Mucosa of stomach (tissue), 1 donor: ENCODE data around the gene PPP2R1B.

Source experiments
- H3K27me3 ChIP-seq: one replicate; pipeline ENCODE4 v1.7.0; 2013; ENCODE audit warnings: mild to moderate bottlenecking, low read length; ENCODE audit not compliant: control insufficient read depth, insufficient read depth
- H3K36me3 ChIP-seq: one replicate; pipeline ENCODE4 v1.7.0; 2013; ENCODE audit warnings: low read length; ENCODE audit not compliant: control insufficient read depth, insufficient read depth
- H3K4me1 ChIP-seq: one replicate; pipeline ENCODE4 v1.7.0; 2013; ENCODE audit warnings: mild to moderate bottlenecking, low read length; ENCODE audit not compliant: control insufficient read depth, insufficient read depth
- H3K4me3 ChIP-seq: one replicate; pipeline ENCODE4 v1.7.0; 2013; ENCODE audit warnings: low read length
- H3K9ac ChIP-seq: one replicate; pipeline ENCODE4 v1.7.0; 2013; ENCODE audit warnings: mild to moderate bottlenecking, low read length, moderate library complexity
- H3K9me3 ChIP-seq: one replicate; pipeline ENCODE4 v1.7.0; 2013; ENCODE audit warnings: mild to moderate bottlenecking, low read length, moderate library complexity; ENCODE audit not compliant: control insufficient read depth
- donor health status: Pancreatic carcinoma.

PPP2R1B gene

DNA sequence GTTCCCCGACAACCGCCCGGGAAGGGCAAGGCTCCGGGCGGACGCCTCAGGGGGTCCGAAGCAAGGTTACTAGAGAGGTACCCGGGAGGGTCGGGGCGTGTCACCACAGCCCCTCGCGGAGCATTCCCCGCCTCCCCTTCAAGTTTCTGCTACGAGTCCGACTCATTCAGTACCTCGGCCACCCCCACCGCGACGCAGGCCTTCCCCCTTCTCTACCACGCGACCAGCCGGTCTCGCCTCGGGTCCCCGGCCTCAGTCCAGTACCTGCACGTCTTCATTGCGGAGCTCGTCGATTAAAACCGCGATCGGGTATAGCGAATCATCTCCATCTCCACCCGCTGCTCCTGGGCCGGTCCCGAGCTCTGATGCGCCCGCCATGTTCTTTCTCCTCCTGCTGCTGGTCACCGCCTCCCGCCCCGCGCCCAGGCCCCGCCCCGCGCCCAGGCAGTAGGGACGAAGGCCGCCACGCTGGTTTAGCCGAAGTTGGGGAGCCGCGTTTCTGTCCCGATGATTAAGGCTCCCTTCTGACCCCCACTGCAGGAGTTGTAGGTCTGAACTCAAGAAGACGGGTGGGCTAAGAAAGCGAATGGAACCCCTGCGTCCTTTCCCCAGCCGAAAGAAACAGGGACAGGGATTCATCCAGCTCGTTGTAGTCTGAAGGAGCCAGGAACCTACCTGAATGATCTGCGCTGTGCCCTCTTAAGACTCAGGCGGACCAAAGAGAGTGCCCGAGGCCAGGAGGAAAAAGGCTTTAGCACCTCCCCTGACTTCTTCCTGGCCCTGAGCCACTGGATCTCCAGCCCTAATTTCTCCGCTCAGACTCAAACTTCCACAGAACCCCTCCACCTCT, at the start of gene PPP2R1B:
TSS of gene PPP2R1B (minus strand) at position 406 of the 850 bp plus-strand sequence. CDS start at position 378, 28 bp downstream.
- Histone ChIP-seq H3K36me3 (no peaks in the 10 kb centered on the region), H3K4me1 (peaks cover 14% of the 10 kb centered on the region), H3K9ac (peak within 1 kb of the TSS; percentile 86), H3K27me3 (no peaks in the 10 kb centered on the region), H3K9me3 (no peaks in the 10 kb centered on the region), H3K4me3 (peak within 1 kb of the TSS; percentile 91)

DNA sequence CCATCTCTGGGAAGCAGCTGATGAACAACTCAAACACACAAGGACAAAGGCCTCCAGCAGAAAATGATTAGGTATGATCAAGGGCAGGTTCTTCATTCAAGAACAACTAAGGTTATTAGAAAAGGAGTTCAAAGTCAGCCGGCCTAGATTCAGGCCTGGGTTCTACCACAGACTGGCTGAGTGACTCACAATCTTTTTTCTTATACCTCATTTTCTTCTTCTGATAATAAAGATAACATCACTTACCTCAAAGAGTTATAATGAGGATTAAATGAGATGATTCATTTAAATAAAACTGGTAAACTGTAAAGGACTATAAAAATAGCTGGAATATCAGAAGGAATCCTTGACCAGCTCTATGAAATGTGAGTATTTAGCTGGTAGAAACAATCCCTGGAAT, 49.3 kb upstream of the PPP2R1B start:
- H3K36me3 ChIP-seq, result no peaks in the 10 kb centered on the region
- H3K4me1 ChIP-seq, result peaks cover 9% of the 10 kb centered on the region
- no peaks in the 10 kb centered on the region for H3K9me3 ChIP-seq
- no peaks in the 10 kb centered on the region for H3K27me3 ChIP-seq
- H3K4me3 ChIP-seq, result no peak overlapping the region
- no peak overlapping the region for H3K9ac ChIP-seq

DNA sequence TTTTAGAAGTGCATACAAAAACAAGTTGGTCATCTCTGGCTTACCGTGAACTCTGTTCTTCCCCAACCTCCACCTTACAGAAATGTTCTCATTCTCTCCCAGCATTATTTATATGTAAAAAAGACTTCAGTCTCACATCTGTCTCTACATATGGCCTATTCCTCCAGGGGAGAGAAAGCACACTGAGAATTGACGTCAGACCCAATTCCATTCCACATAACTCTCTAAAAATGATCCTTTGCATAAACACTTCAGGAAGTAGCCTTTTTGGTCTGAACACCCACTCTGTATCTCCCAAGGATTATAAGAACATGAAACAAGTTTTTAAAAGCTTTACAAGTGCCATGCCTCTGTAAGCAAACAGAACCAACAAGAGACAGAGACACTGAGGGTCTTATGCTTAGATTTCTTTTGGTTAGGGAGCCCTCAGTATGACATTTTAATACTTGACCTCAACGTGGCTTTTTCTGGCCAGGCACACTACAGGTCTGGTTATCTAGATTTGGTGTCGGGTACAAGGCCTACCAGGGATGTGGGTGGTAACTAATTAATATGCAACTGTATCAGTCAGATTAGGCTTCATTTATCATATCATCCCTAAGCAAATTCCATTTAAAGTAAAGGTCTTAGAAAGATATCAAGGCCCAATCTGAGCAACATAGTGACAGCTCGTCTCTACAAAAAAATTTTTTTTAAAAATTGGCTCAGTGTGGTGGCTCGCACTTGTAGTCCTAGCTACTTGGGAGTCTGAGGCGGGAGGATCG, 48.5 kb upstream of the PPP2R1B start:
- Histone ChIP-seq H3K4me1 (peaks cover 2% of the 10 kb centered on the region), H3K36me3 (no peaks in the 10 kb centered on the region), H3K4me3 (no peak overlapping the region), H3K9ac (no peak overlapping the region), H3K27me3 (no peaks in the 10 kb centered on the region), H3K9me3 (no peaks in the 10 kb centered on the region)

DNA sequence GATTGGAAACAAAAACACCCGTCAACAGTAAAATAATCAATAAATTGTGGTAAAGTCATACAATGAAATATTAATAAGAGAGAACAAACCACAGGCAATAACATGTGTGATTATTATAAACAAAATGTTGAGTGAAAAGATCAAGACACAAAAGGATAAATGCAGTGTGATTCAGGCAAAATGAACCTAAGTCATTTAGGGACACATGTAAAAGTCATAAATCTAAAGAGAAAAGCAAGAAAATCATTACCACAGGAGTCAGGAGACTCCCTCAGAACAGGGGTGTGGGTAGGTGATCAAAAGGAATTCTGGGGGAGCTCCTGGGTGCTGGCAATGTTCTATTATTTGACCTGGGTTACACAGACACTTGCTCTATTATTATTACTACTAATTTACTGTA, 47.9 kb upstream of the PPP2R1B start:
- Histone ChIP-seq H3K4me1 (no peaks in the 10 kb centered on the region), H3K9ac (no peak overlapping the region), H3K9me3 (no peaks in the 10 kb centered on the region), H3K4me3 (no peak overlapping the region), H3K27me3 (no peaks in the 10 kb centered on the region), H3K36me3 (no peaks in the 10 kb centered on the region)

DNA sequence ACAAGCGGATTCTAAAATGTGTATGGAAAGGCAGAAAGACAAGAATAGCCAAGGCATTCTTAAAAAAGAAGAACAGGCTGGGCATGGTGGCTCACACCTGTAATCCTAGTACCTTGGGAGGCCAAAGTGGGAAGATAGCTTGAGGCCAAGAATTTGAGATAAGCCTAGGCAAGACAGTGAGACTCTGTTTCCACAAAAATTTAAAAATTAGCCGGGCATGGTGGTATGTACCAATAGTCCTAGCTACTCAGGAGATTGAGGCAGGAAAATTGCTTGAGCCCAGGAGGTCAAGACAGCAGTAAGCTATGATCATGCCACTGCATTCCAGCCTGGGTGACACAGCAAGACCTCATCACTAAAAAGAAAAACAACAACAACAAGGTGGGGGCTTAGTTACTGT, 46.0 kb upstream of the PPP2R1B start:
- no peaks in the 10 kb centered on the region for H3K9me3 ChIP-seq
- H3K4me1 ChIP-seq, result no peaks in the 10 kb centered on the region
- H3K36me3 ChIP-seq, result no peaks in the 10 kb centered on the region
- no peak overlapping the region for H3K4me3 ChIP-seq
- H3K9ac ChIP-seq, result no peak overlapping the region
- no peaks in the 10 kb centered on the region for H3K27me3 ChIP-seq

DNA sequence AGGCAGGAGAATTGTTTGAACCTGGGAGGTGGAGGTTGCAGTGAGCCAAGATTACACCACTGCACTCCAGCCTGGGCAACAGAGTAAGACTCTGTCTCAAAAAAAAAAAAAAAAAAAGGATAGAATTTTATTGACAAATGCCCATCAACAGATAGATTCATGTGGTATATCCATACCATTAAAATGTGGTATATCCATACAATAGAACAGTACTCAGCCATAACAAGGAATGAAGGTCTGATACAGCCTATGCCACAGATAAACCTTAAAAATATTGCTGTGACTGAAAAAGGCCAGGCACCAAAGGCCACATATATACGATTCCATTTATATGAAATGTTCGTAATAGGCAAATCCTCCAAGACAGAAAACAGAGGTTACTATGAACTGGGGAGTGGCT, 45.3 kb upstream of the PPP2R1B start:
- H3K4me3 ChIP-seq, result no peak overlapping the region
- H3K9me3 ChIP-seq, result no peaks in the 10 kb centered on the region
- no peaks in the 10 kb centered on the region for H3K4me1 ChIP-seq
- no peaks in the 10 kb centered on the region for H3K27me3 ChIP-seq
- H3K36me3 ChIP-seq, result no peaks in the 10 kb centered on the region
- H3K9ac ChIP-seq, result no peak overlapping the region

DNA sequence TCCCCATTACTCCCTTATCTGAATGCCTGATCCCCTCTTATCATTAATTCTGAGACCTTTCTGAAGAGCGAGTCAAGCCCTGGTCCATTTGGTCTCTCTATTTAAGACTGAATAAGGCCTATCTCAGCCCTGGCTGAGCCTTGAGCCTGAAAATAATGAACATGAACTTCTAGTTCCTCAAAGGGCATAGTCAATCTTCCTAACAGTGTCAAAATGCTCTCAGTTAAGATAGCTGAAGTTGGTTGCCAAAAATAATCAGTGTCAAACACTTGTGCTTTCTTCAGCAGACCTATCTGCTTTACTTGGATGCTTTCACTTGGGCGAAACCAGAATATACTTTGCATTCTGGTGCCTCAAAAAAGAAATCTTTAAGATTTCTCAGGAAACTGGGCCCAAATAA, 42.6 kb upstream of the PPP2R1B start:
- Histone ChIP-seq H3K4me3 (no peak overlapping the region), H3K36me3 (no peaks in the 10 kb centered on the region), H3K27me3 (no peaks in the 10 kb centered on the region), H3K9me3 (no peaks in the 10 kb centered on the region), H3K9ac (no peak overlapping the region), H3K4me1 (no peaks in the 10 kb centered on the region)

DNA sequence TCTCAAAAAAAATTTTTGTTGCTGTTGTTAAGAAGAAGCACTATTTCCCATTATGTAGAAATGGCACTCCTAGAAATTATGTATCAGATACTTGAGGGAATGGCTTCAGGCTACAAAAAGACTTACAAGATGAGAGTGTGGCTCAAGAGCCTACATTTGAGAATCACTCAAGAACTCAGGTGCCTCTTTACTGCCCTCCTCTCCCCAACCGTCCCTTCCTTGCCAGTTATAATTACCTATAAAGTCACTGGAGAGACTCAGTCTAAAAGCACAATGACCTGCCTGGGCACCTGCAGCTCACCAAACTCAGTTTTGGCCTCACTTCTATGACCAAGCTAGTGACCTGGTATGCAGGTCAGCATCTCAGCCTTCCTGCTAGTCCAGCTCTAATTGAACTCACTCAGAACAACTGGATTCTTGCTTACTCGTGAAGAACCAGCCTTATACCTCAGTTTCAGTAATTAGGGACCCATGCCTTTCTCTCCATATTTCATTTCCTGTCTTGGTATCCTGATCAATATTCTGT, 41.9 kb upstream of the PPP2R1B start:
- H3K9me3 ChIP-seq, result no peaks in the 10 kb centered on the region
- no peaks in the 10 kb centered on the region for H3K36me3 ChIP-seq
- H3K9ac ChIP-seq, result no peak overlapping the region
- no peaks in the 10 kb centered on the region for H3K27me3 ChIP-seq
- no peak overlapping the region for H3K4me3 ChIP-seq
- no peaks in the 10 kb centered on the region for H3K4me1 ChIP-seq

DNA sequence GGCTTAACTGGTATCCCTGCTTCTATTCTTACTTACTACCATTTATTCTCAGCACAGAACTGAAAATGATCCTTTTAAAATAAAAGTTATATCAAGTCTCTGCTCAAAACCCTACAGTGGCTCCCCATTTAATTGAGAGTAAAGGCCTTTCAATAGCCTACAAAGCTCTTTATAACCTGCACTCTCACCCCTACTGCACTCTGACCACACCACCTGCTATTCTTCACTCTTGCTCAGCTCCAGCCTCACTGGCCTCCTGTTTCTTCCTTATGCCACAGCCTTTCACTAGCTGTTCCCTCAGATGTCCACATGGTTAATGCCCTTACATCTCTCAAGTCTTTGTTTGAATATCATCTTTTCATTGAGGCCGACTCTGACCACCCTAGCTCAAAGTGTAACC, 40.9 kb upstream of the PPP2R1B start:
- no peaks in the 10 kb centered on the region for H3K36me3 ChIP-seq

DNA sequence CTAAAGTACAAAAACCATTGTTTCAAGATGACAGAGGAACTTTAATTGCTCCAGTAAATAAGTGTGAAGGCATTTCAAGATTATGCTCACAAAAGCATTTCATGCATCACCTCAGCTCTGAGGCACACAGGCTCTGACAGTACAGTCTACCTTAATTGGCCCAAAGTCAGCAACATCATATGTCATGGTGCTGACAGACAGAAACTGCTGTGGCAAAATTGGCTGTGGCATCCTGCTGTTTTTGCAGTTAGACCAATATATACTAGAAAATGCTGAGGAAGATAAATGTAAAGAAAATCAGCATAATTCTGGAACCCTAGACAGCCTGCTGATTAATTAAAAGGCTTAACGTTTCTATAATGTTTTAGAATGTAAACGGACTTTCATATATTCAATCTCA, 34.9 kb upstream of the PPP2R1B start:
- H3K27me3 ChIP-seq, result no peaks in the 10 kb centered on the region
- H3K36me3 ChIP-seq, result no peaks in the 10 kb centered on the region
- H3K4me3 ChIP-seq, result no peak overlapping the region
- H3K9me3 ChIP-seq, result no peaks in the 10 kb centered on the region
- no peak overlapping the region for H3K9ac ChIP-seq
- H3K4me1 ChIP-seq, result no peaks in the 10 kb centered on the region

More for the DNA sequence above, 40.9 kb upstream of the PPP2R1B start:
- Histone ChIP-seq H3K4me1 (no peaks in the 10 kb centered on the region), H3K27me3 (no peaks in the 10 kb centered on the region), H3K9ac (no peak overlapping the region), H3K4me3 (no peak overlapping the region), H3K9me3 (no peaks in the 10 kb centered on the region)

DNA sequence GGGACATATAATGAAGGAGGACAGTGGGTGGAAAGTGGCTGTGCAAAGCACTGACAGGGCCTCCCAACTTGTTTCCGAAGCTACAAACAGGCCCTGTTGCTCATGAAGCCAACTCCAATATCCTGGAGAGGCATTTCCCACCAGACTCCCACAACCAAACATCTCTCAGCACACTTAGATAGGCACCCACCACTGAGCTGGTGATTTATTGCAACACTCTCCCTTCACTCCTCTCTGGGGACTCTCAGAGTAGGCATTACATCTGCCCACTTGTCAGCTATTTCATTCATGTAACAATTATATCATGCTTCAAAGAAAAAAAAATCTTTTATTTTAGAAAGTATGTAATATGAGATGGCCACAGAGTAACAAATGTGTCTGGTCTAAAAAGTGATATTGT, 32.1 kb upstream of the PPP2R1B start:
- H3K36me3 ChIP-seq, result no peaks in the 10 kb centered on the region

DNA sequence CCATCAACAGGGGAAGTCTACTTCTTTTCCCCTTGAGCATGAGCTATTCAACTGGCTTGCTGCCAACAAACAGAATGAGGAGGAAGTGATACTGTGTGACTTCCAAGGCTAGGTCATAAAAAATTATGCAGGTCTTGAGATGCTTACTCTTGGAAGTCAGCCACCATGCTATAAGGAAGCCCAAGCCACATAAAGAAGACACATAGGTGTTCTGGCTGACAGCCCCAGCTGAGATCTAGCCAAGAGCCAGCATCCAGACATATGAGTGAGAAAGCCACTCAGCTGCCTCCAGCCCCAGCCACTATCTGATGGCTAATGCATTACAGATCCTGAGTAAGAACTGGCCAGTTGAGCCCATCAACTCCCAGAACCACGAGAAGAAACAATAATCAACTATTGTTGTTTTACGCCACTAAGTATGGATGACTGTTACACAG, 31.0 kb upstream of the PPP2R1B start:
- no peaks in the 10 kb centered on the region for H3K27me3 ChIP-seq
- no peak overlapping the region for H3K4me3 ChIP-seq
- no peak overlapping the region for H3K9ac ChIP-seq
- H3K9me3 ChIP-seq, result no peaks in the 10 kb centered on the region
- H3K4me1 ChIP-seq, result no peaks in the 10 kb centered on the region
- H3K36me3 ChIP-seq, result no peaks in the 10 kb centered on the region

More for the DNA sequence above, 32.1 kb upstream of the PPP2R1B start:
- no peaks in the 10 kb centered on the region for H3K27me3 ChIP-seq
- no peak overlapping the region for H3K4me3 ChIP-seq
- H3K9ac ChIP-seq, result no peak overlapping the region
- H3K4me1 ChIP-seq, result no peaks in the 10 kb centered on the region
- H3K9me3 ChIP-seq, result no peaks in the 10 kb centered on the region
